ENCODE measurements around the gene JADE1. TPM values are rescaled to one million over a fixed set of nuclear protein-coding genes. Genes with fewer than 3 reads are reported as not detected.

Gene JADE1
- 13.5 to 18.4 TPM (median 15.8 TPM) in 5 replicates for total RNA-seq (2022; extraction: Qiagen RNA extraction; ENCODE audit: low read depth)

GRCh38 chr4:128809477-128810330 is at the start of gene JADE1:
JADE1 (plus strand) TSS chr4:128809700; CDS start chr4:128831759, 22,059 bp downstream.

Measured in A549 treated with CpdA at 1 μM for 4 hours (cell line).